Daoy (cell line): ENCODE measurements around the gene GOLGA2. TPM values are rescaled to one million over a fixed set of nuclear protein-coding genes. Genes with fewer than 3 reads are reported as not detected.

ENCODE experiments used
- DNase-seq: peaks from one replicate; pipeline ENCODE4 v3.0.0-alpha.2; 2015; ENCODE audit warnings: low read depth
- total RNA-seq: library from RNA; depleted of rRNA; stranded (reverse); fragments of >200 nt; shearing (Covaris generic); gene quantifications from 2 replicates; pipeline ENCODE4 v1.2.3, GENCODE V29; 2014; rRNA removed

Gene GOLGA2, protein sequence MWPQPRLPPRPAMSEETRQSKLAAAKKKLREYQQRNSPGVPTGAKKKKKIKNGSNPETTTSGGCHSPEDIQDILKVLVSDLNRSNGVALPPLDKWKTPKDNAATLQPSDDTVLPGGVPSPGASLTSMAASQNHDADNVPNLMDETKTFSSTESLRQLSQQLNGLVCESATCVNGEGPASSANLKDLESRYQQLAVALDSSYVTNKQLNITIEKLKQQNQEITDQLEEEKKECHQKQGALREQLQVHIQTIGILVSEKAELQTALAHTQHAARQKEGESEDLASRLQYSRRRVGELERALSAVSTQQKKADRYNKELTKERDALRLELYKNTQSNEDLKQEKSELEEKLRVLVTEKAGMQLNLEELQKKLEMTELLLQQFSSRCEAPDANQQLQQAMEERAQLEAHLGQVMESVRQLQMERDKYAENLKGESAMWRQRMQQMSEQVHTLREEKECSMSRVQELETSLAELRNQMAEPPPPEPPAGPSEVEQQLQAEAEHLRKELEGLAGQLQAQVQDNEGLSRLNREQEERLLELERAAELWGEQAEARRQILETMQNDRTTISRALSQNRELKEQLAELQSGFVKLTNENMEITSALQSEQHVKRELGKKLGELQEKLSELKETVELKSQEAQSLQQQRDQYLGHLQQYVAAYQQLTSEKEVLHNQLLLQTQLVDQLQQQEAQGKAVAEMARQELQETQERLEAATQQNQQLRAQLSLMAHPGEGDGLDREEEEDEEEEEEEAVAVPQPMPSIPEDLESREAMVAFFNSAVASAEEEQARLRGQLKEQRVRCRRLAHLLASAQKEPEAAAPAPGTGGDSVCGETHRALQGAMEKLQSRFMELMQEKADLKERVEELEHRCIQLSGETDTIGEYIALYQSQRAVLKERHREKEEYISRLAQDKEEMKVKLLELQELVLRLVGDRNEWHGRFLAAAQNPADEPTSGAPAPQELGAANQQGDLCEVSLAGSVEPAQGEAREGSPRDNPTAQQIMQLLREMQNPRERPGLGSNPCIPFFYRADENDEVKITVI
- 76.5 and 85.5 TPM in 2 replicates for total RNA-seq

DNA sequence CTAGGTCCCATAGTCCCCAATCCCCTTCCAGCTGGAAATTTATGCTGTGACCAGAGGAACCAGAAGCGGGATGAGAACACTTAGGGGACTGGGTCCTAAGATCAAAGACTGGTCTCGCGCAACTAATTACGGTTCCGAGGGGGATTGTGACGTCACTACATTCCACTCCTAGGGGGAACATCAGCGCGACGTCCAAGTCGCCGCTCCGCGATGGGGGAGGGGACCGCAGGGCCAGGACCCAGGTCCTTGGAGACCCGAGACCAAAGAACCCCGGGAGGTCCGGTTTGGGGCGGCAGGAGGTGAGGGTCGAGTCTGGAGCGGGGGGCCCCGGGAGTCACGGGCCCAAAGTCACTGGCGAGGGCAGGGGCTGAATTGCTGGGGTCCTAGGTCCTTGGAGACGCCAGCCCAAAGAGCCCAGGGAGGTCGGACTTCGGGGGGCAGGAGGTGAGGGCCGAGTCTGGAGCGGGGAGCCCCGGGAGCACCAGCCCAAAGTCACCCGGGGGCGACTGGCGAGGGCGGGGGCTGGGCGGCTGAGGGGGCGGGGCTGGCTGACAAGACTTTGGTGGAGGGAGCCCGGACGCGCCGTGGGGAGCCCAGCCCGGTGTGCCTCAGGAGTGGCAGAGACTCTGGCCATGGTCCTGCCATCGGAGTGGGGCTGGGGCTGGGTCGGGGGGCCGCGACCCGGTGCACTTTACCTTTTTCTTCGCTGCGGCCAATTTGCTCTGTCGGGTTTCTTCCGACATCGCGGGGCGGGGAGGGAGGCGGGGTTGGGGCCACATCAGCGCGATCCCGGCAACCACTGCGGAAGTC is at the start of gene GOLGA2:
TSS of gene GOLGA2 (minus strand) at position 810 of the 810 bp plus-strand sequence. CDS start at position 779, 31 bp downstream.
- DNase-seq, result peak; percentile 41

DNA sequence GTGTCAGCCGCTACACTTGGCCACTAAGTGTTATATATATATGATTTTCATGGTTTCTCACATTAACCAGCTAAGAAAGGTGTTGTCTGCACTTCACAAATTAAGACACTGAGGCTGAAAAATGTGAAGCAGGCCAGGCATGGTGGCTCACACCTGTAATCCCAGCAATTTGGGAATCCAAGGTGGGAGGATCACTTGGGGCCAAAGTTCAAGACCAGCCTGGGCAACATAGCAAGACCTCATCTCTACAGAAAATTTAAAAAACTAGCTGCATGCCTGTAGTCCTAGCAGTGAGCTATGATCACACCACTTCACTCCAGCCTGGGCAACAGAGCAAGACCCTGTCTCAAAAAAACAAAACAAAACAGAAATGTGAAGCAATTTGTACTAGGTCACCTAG is 48.6 kb upstream of the GOLGA2 start:
- no peak for DNase-seq

DNA sequence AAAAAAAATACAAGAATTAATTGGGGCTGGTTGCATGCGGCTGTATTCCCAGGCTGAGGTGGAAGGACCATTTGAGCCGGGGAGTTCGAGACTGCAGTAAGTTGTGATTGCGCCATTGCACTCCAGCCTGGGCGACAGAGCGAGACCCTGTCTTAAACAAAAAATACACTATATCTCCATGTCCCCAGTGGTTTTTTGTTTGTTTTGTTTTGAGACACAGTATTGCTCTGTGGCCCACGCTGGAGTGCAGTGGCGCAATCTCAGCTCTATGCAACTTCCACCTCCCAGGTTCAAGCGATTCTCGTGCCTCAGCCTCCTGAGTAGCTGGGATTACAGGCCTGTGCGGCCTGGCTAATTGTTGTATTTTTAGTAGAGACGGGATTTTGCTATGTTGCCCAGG is 48.0 kb upstream of the GOLGA2 start:
- DNase-seq, result no peak

DNA sequence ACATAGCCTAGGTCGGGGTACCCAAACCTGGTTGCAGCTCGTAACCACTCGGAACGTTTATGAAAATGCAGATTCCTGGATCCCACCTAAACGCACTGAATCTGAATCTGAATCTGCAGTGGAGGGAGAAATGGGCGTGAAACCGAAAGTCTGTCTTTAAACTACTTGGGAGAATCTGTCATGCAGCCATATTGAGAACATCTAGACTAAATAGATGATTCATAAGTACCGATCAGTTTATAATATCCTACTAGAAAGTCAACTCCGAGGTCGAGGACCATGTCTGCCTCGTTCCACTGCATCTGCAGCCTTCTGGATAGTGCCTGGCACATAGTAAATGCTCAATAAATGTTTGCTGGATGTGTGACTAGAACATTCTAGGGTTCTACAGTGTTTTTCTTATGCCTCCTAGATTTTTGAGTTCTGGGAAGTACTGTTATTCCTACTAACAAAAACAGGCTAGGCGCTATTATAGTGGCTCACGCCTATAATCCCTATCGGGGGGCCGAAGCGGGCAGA is 47.5 kb upstream of the GOLGA2 start:
- DNase-seq, result no peak

DNA sequence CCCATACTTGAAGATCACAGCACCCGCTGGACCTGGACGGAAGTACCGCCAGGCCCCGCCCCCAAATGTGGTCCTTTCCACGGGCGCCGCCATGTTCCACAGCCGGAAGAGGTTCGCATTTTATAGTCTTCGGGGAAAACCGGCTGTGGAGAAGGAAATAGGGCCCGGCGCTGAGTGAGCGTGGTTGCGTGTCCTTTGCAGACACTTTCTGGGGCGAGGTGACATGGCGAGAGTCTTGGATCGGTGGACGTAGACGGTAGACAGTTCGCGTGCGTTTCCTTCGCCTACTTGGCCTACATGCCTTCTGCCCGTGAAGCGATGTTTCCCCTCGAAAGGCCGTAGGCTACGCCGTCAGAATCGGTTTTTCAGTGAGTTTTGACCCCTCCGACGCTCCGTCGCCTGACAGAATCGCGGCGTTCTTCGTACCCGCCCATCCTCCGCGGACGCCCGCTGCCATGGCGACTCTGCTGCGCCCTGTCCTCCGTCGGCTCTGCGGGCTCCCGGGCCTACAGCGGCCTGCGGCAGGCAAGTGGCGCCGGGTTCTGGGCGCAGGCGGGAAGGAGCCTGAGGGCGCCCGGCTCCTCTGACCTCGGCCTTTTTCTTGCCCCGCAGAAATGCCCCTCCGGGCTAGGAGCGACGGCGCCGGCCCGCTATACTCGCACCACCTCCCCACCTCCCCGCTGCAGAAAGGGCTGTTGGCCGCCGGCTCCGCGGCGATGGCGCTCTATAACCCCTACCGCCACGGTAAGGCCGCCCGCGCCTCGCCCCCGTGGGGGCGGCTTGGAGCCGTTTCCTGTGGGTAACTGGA is 46.8 kb upstream of the GOLGA2 start, which contains the start of the genes COQ4 and TRUB2:
TSS of gene COQ4 (plus strand) at position 436 of the 808 bp plus-strand sequence. CDS start at position 456, 20 bp downstream.
TSS of gene TRUB2 (minus strand) at position 44 of the 808 bp plus-strand sequence. CDS start at position 5, 39 bp downstream.
- peak; percentile 98 for DNase-seq

DNA sequence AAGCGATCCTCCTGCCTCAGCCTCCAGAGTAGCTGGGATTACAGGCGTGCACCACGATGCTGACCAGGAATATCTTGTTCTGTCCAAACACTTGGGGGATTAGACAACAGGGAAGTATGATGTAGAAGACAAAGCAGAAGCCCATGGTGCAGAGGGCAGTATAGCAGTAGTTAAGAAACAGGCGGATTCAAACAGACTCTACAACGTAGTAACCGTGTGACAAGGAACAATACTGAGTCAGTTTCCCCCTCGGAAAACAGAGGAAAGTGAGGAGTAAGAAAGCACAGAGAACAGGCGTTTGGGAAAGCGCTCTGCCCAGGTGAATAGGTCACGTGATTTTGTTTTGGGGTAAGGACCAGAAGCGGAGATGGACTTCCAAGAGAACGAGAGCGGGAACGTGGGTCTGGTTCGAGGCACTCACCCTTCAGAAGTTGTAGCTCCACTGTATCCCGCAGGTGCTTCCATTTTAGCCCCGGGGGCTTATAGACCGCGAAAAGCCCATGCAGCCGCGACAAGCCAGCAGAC is 46.1 kb upstream of the GOLGA2 start:
- no peak for DNase-seq

DNA sequence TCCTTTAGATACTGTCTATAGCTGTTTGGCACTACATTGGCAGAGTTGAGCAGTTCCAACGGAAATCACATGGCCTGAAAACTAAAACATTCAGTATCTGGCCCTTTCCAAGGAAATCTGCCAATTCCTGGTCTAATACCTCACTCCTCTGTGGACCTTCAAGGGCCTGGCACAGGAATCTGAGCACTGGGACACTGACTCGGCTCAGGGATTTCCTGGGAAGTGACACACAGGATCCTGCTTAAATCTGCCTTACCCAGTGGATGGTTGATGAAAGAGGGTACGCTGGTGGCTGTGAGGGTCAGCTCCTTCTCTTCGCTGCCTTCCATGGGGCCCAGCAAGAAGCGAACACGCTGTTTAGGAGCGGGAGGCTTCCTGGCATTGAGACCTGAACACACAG is 45.5 kb upstream of the GOLGA2 start:
- DNase-seq, result no peak

DNA sequence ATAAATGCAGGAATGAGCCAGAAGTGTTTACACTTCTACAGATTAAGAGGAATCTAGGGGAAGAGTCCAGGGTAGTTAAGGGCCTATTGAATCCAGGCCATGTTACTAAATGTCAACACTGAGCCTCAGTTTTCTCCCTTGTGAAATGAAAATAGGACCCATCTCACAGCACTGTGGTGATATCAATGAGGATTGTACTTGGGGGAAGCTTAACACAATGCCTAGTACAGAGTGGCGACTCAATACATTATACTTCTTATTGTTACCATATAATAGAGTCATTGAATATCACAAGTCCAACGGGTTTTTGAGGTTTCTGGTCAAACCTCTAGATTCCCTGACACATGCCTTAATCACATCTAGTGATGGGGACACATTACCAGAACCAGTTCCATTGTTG is 41.8 kb upstream of the GOLGA2 start:
- no peak for DNase-seq

DNA sequence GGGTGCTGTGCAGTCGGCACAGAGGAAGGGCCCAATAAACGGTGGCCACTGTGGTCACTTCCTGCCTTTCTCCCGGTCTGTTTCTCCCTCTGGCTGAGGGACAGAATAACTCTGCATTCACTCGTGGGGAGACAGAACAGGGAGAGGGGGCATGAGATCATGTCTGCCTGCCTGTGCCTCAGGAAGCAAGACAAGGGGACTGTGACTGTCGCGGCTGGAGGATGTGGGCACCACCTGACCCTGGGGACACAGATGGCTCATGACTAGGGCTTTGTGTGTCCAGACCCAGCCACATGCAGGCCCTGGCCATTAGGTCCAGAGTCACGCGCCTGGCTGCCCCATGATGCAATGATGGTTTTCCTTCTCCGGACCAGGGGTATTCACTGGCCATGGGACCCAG is 40.6 kb upstream of the GOLGA2 start:
- no peak for DNase-seq

DNA sequence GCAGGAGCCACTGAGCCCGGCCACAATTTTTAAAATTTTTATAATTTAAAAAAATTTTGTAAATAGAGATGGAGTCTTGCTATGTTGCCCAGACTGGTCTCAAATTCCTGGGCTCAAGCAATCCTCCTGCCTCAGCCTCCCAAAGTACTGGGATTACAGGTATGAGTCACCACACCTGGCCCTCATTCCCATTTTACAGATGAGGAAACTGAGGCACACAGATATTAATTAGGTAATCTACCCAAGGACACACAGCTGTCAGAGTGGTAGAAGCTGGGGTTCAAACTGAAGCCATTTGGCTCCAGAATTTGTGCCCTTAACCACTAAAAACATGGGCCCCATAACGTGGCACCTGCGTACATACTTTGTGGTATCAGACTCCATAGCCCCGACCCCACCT is 38.9 kb upstream of the GOLGA2 start:
- DNase-seq, result no peak

DNA sequence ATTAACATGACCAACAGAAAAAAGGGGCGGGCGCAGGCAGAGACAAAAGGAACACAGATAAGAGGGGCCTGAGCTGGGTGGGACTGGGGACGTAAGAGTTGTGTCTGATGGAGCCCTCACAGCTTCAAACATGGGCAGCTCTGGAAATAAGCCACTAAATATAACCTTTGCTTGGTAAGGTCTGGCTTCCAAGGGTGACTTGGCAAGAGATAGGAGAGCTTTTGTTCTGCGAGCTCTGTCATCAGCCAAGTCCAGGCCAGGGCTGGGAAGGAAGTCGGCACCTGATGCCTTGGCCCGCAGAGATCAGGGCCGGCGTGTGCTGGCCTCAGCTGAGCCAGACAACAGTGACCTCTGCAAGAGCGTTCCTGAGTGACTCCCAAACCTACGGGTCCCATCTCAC is 34.7 kb upstream of the GOLGA2 start:
- no peak for DNase-seq

DNA sequence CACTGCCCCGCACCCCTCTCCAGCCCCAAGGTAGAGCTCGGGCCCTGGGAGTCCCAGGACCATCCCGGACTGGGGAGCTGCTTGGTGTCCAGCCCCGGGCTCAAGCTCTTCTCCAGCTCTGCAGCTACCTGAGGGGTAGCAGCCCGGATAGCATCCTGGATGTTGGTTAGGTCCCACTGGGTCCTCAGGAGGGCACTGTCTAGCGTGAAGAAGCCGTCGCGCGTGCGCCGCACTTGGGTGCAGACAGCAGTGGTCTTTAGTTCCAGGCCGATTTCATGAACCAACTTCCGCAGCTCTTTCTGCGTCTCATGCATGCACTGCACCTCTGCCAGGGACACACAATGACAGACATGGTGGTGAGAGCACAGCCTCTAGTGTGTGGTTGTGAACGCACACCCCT is 33.7 kb upstream of the GOLGA2 start:
- no peak for DNase-seq

DNA sequence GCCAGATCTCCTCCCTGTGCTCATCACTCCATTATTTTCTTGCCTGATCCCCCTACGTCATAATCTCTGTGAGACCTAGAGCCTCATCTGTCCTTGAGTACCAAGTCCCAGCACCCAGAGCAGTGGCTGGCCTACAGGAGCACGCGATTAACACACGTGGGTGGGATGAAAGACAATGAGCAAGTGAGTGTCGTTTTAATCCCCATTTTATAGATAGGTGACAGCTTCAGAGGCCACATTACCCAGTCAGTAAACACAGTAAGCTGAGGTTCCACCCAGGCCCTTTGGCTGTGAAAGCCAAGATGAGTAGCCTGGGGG is 29.1 kb upstream of the GOLGA2 start:
- DNase-seq, result no peak

DNA sequence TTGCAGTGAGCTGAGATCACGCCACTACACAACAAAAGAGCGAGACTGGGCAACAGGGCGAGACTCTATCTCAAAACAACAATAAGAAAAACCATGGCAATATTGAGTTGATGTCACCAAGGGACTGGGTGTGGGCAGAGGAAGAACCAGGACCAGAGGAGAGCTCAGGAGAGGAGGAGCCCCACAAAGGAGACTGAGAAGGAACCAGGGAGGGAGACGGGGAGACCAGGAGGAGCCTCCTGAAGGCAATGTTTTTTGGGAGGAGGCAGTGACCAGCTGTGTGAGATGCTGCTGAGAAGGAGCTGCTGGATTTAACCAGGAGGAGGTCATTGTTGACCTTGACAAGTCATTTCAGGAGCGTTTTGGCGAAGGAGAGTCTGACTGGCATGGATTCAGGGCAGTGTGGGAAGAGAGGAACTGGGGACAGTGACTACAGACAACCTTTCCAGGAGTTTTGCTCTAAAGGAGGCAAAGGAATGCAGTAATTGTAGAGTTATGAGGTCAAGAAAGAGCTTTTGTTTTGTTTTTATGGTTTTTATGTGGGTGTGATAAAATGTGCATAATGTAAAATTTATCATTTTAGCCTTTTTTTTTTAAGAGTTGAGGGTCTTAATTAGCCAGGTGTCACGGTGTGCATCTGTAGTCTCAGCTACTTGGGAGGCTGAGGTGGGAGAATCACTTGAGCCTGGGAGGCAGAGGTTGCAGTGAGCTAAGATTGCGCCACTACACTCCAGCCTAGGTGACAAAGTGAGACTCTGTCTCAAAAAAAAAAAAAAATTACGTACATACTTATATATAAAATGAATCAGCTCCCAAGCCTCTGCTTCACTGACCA is 28.5 kb upstream of the GOLGA2 start:
- DNase-seq, result no peak

DNA sequence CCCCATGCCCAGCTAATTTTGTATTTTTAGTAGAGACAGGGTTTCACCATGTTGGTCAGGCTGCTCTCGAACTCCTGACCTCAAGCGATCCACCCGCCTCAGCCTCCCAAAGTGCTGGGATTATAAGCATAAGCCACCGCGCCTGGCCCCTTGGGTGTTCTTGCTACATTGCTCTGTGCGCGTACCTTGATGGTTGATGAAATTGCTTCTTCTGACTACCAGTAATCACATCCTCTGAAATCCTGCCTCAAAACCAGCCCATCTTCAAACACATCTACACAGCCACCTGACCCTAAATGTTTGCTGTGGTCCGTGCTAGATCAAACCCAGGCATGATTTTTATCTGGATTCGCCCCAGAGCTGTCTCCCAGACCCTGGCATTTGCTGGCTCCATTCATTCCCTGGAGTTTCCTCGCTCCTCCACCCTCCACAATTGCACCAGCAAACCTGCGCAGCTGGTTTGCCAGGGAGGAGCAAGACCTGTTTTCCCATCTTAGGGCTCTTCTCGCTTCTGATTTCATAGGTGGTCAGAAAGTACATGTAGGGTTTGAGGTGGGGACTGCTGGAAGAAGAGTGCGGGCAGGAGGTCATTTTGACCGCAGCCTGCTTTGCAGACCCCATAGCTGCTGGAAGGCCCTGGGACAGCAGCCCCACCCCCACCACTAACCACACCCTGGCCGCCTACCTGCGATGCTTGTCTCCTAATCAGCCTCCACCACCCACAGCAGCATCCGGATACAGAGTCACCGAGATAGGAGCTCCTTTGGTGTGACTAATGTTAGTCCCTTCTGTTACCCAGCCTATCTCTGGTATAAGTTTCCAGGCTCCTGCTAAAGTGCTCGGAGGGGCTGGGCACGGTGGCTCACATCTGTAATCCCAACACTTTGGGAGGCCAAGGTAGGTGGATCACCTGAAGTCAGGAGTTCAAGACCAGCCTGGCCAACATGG is 23.0 kb upstream of the GOLGA2 start:
- no peak for DNase-seq

DNA sequence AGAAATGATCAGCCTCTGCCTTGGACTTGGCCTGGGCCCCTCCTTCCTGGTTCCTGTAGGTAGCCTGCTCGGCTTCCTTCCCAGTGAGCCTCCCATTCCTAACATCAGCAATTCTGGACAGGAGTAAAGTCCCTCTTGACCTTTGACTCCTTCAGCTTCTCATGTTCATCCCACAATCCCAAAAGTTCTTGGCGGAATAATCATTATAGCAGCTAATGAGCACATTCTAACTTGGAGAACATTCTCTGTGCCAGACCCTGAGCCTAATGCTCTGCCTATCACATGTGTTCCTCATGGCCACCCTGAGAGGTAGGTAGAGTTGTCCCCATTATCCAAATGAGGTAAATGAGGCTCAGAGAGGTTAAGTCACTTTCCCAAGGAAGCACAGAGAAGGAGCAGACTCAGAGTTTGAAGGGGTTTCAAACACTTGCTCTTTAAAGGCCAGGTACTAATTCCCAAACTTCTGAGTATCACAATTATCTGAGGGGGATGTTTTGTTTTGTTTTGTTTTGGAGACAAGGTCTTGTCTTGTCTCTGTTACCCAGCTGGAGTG is 21.5 kb upstream of the GOLGA2 start:
- DNase-seq, result no peak

DNA sequence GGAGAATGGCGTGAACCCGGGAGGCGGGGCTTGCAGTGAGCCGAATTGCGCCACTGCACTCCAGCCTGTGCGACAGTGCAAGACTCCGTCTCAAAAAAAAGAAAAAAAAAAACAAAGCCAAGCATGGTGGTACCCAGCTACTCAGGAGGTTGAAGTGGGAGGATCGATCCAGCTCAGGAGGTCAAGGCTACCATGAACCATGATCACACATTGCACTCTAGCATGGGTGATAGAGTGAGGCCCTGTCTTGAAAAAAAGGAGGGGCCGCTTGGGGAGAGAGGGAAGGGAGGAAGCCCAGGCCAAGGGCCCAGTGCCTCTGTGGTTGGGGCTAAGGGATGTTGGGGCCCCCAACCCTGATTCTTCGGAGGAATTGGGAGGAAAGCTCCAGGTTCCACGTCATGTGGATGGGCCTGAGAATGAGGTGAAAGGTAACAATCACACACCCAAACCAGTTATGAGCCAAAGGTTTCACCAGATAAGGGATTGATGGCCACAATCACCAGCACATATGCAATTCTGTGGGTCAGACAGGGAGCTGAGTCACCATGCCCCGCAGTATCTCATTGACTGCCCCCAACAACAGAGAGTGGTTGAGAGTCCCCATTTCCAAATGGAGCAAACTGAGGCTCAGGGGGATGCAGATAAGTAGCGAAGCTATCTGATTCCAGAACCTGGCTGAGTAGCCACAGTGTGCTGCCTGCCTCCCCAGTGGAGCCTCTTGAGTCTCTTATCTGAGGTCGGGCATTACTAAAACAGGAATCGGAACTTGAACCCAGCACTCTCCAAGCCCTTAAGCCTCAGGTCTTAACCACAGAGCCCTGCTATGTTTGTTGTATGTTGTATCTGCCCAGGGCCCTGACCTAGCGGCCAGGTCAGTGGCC is 20.8 kb upstream of the GOLGA2 start:
- peak; percentile 71 for DNase-seq
